Measurements from ENCODE around the gene AGPAT1. TPM values are rescaled to one million over a fixed set of nuclear protein-coding genes. Genes with fewer than 3 reads are reported as not detected.

Gene AGPAT1
- total and polyA plus RNA-seq, 2 of the 13 experiments (the other 11 are each of a cell fraction or from before 2014, with no cell fraction given) = 51.3 to 139 TPM

DNA sequence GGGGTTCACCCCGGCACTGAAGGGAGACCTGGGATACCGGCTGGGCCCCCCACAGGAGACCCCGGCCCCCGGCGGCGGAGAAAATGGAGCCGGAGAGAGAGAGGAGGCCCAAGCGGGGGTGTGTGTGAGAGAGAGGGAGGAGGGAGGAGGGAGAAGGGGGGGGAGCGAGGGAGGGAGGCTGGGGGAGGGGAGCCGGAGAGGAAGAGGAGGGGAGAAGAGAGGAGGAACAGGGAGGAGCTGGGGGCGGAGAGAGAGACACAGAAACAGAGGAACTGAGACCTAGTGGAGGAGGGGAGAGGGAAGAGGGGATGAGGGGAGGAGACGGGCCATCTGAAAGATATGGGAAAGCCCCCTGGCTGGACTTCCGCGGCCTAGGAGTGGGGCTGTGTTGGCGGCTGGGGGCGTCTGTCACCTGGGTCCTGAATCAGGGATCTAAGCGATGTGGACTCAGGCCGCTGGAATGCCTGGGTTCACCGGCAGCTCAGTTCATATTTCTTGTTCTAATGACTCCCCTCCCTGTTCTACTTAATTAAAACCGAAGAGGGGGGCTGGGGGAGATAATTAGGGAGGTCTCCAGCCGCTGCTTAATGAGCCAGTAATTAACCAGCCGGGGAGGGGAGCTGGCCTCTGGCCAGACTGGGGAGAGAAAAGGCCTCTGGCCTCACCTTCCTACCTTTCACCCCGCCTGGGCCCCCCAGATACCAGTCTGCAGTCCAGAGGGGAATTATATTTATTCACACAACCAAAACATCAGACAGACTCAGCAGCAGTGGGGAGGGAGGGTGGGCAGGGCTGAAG, 14.4 kb upstream of the AGPAT1 start, which contains the start of gene PBX2 (continued):
- TF ChIP-seq ZNF530 (CRISPR knock-in tag; IDR thresholded peaks at IDR 0.05; ENCODE audit: low read depth) (no peak), HMGXB3 (CRISPR knock-in tag; IDR thresholded peaks at IDR 0.05; ENCODE audit: borderline replicate concordance) (no peak), RFX5 (IDR thresholded peaks at IDR 0.05; ENCODE audit: low read depth, low read length) (no peak), ZNF740 (CRISPR knock-in tag; IDR thresholded peaks at IDR 0.05) (0 out of 2 replicates have a peak, but pooled peaks have one; percentile 10), YEATS4 (CRISPR knock-in tag; IDR thresholded peaks at IDR 0.05; ENCODE audit: borderline replicate concordance) (no peak), ZNF225 (CRISPR knock-in tag; IDR thresholded peaks at IDR 0.05) (no peak), ZHX2 (IDR thresholded peaks at IDR 0.05; ENCODE audit: low read depth) (no peak), ZHX2 (CRISPR knock-in tag; IDR thresholded peaks at IDR 0.05; ENCODE audit: borderline replicate concordance) (no peak), KLF6 (CRISPR knock-in tag; IDR thresholded peaks at IDR 0.05) (0 out of 2 replicates have a peak, but pooled peaks have one; percentile 35)
